Measurements from ENCODE around the gene P2RY14.

DNA sequence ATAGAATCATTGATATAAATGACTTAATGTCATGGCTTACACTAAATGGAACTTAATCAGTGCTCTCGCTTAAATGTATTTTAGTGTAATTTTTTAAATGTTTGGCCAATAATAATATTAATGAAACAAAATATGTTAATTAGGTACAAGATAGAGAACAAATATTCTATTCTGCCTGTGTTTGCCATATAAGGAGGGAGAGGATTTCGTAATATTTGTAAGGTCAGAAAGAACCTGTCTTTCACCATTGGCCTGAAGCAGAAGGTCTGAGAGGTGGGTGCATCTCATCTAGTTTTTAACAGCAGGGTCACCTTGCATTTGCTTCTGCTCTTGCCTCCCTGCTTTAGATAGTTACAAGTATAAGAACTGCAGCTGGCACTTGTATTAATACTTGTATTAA lies 35.8 kb upstream of the P2RY14 start:
- TF ChIP-seq, protein P1, sequence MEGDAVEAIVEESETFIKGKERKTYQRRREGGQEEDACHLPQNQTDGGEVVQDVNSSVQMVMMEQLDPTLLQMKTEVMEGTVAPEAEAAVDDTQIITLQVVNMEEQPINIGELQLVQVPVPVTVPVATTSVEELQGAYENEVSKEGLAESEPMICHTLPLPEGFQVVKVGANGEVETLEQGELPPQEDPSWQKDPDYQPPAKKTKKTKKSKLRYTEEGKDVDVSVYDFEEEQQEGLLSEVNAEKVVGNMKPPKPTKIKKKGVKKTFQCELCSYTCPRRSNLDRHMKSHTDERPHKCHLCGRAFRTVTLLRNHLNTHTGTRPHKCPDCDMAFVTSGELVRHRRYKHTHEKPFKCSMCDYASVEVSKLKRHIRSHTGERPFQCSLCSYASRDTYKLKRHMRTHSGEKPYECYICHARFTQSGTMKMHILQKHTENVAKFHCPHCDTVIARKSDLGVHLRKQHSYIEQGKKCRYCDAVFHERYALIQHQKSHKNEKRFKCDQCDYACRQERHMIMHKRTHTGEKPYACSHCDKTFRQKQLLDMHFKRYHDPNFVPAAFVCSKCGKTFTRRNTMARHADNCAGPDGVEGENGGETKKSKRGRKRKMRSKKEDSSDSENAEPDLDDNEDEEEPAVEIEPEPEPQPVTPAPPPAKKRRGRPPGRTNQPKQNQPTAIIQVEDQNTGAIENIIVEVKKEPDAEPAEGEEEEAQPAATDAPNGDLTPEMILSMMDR (IDR thresholded peaks at IDR 0.05; ENCODE audit: low read depth, low read length): no peak
- TF ChIP-seq EZH2phosphoT487 (IDR thresholded peaks at IDR 0.05; ENCODE audit: low read depth): no peak
